ENCODE results near the gene REPS2. TPM values are rescaled to one million over a fixed set of nuclear protein-coding genes. Genes with fewer than 3 reads are reported as not detected.

REPS2 gene
- total and polyA plus RNA-seq, 9 of the 15 experiments (the other 6 are each of a cell fraction or from before 2014, with no cell fraction given), result 0.01 to 0.07 (median 0.01) TPM; not detected in 3

- TF ChIP-seq SFPQ (IDR thresholded peaks at IDR 0.05; ENCODE audit: low read depth, low read length) (no peak), ZNF668 (CRISPR knock-in tag; IDR thresholded peaks at IDR 0.05) (peak; percentile 46; the same call in 1 of the 2 replicates), PTTG1 (tag; IDR thresholded peaks at IDR 0.05; ENCODE audit: low read depth) (0 out of 2 replicates have a peak, but pooled peaks have one; percentile 36), ELF2 (CRISPR knock-in tag; IDR thresholded peaks at IDR 0.05) (no peak), ZNF253 (CRISPR knock-in tag; conservative IDR thresholded peaks at IDR 0.05) (no peak), HDAC8 (tag; IDR thresholded peaks at IDR 0.05) (peak; percentile 71; the same call in 1 of the 2 replicates), TCFL5 (CRISPR knock-in tag; conservative IDR thresholded peaks at IDR 0.05) (0 out of 2 replicates have a peak, but pooled peaks have one; percentile 46), GABPA (tag; conservative IDR thresholded peaks at IDR 0.05; ENCODE audit: low read depth) (0 out of 2 replicates have a peak, but pooled peaks have one; percentile 18), ZNF239 (CRISPR knock-in tag; IDR thresholded peaks at IDR 0.05) (peak; percentile 70), NR2C1 (IDR thresholded peaks at IDR 0.05) (no peak), NR2C1 (tag; IDR thresholded peaks at IDR 0.05) (peak; percentile 57), CTCFL (IDR thresholded peaks at IDR 0.05; ENCODE audit: borderline replicate concordance, insufficient read depth, low read depth, low read length, poor library complexity, severe bottlenecking) (no peak), IRF9 (tag; IDR thresholded peaks at IDR 0.05) (0 out of 2 replicates have a peak, but pooled peaks have one; percentile 27), TEAD1 (CRISPR knock-in tag; IDR thresholded peaks at IDR 0.05) (peak in 1 of 2 experiments; percentile 76; a peak in 2 of 4 replicates), ZFP1 (CRISPR knock-in tag; IDR thresholded peaks at IDR 0.05) (no peak), STAG1 (CRISPR knock-in tag; IDR thresholded peaks at IDR 0.05; ENCODE audit: borderline replicate concordance) (no peak), TFE3 (CRISPR knock-in tag; IDR thresholded peaks at IDR 0.05) (0 out of 2 replicates have a peak, but pooled peaks have one; percentile 0), ZNF740 (CRISPR knock-in tag; IDR thresholded peaks at IDR 0.05) (no peak), ZNF740 (tag; IDR thresholded peaks at IDR 0.05) (peak in 1 of 2 experiments; percentile 57; a peak in 1 of 4 replicates), KLF6 (CRISPR knock-in tag; IDR thresholded peaks at IDR 0.05; ENCODE audit: borderline replicate concordance) (peak; percentile 90; the same call in 1 of the 2 replicates), ELF4 (CRISPR knock-in tag; IDR thresholded peaks at IDR 0.05) (peak; percentile 54; the same call in 1 of the 2 replicates)
Observed at GRCh38 chrX:16931371-16931770, 15.1 kb upstream of the REPS2 start (continued).
